VCaP (cell line): ENCODE data around the gene PRX.
A peak's percentile ranks its signal among the peaks of the same experiment; 100 is the strongest.
"Not testable (repeated sequence)": the region's sequence is repeated elsewhere in the genome, so short reads cannot be mapped to it uniquely, and the experiment has no call there.

Source experiments
- H3K27ac ChIP-seq: fragments of 450-650 bp; 2 replicates; pipeline ENCODE4 v1.5.1; 2017
- CTCF ChIP-seq: fragments of 450-650 bp; conservative IDR thresholded peaks from 2 replicates; pipeline ENCODE4 v1.5.1; 2017; ENCODE audit warnings: mild to moderate bottlenecking, moderate library complexity

The PRX gene

GRCh38 chr19:40431698-40432097, 18.5 kb upstream of the PRX start:
- peak overlapping the region; percentile 99 for H3K27ac ChIP-seq
- no peak for TF ChIP-seq CTCF

- H3K27ac ChIP-seq: not testable (repeated sequence)
These were observed 17.1 kb upstream of the PRX start for GRCh38 chr19:40430242-40430641.

DNA sequence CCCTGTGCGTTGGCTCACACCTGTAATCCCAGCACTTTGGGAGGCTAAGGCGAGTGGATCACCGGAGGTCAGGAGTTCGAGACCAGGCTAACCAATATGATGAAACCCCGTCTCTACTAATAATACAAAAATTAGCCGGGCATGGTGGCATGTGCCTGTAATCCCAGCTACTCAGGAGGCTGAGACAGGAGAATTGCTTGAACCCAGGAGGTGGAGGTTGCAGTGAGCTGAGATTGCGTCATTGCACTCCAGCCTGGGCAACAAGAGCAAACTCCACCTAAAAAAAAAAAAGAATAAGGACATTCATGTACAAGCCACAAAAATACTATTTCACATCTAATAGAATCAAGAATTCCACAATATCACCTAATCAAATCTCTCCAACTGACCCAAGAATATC, 15.0 kb upstream of the PRX start:
- not testable (repeated sequence) for H3K27ac ChIP-seq

- H3K27ac ChIP-seq: peak within 1 kb of the TSS; percentile 85
- peak; percentile 96 for TF ChIP-seq CTCF
These were observed 12.5 kb upstream of the PRX start, which contains the start of gene SERTAD1 for GRCh38 chr19:40425450-40426287. Gene SERTAD1, minus strand, starts transcription at chr19:40425992. Its CDS starts 2,446 bp downstream, at chr19:40423546.

DNA sequence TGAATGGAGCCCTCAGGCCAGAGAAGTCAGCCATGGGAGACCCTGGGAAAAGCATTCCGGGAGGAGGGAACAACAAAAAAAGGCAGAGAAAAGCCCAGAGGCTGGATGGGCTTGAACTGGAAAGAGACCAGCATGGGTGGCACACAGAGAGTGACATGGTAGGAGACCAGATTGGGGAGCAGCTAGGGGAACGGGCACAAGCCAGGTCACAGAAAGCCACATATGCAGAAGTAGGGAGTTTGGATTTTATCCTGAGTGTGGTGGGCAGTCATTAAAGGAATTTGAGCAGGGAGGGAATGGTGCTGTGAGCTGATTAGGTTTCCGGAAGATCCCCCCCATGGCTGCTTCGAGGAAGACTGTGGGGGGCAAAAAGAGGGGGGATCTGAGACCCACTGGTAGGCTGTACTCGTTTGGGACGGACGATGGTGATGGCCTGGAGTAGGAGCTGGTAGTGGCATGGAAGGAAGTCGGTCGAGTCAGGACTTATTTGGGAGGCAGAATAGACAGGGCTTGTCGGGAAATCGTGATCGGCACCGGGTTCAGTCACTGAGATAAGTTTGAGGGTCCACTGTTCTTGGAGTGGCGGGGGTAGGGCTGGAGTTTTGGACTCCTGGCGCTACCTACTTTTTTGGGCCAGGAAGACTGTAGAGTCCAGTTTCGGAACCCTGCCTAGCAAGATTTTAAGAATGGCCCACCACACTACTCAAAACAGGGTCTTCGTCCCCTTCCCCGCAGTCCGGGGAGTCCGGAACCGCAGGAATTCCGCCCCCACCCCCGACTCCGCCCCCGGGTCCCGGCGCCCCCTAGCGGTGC, 11.7 kb upstream of the PRX start:
- TF ChIP-seq CTCF: no peak

DNA sequence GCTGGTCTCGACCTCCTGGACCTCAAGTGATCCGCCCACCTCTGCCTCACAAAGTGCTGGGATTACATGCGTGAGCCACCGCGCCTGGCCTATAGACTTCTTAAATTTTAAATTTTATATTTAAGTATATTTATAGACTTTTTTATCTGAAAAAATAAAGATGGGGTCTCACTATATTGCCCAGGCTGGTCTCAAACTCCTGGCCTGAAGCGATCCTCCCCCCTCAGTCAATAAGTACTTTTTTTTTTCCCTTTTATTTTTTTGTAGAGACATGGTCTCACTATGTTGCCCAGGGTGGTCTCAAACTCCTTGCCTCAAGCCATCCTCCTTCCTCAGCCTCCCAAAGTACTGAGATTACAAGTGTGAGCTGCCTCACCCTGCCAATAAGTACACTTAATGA, 10.8 kb upstream of the PRX start:
- H3K27ac ChIP-seq: no peak overlapping the region; the same call in 1 of the 2 replicates
- TF ChIP-seq CTCF: no peak

More for the DNA sequence above, 11.7 kb upstream of the PRX start:
- peak overlapping the region; percentile 85 for H3K27ac ChIP-seq

GRCh38 chr19:40422748-40423566, 9.8 kb upstream of the PRX start:
- H3K27ac ChIP-seq: no peak overlapping the region
- no peak for TF ChIP-seq CTCF
